Measurements from ENCODE around the gene TNFRSF19.
A peak's percentile ranks its signal among the peaks of the same experiment; 100 is the strongest.

Gene TNFRSF19

GRCh38 chr13:23686948-23687347, 116.7 kb downstream of the TNFRSF19 start:
- ATAC-seq (no peak), DNase-seq (no peak)

- no peak for DNase-seq
- no peak for ATAC-seq
Measured at GRCh38 chr13:23687614-23688013, 117.4 kb downstream of the TNFRSF19 start.

- ATAC-seq (no peak), DNase-seq (no peak)
Measured at GRCh38 chr13:23688336-23688735, 118.1 kb downstream of the TNFRSF19 start.

GRCh38 chr13:23690668-23691067, 120.5 kb downstream of the TNFRSF19 start:
- ATAC-seq: no peak
- no peak for DNase-seq

GRCh38 chr13:23692816-23693215, 122.6 kb downstream of the TNFRSF19 start:
- no peak for ATAC-seq

GRCh38 chr13:23695196-23695595, 125.0 kb downstream of the TNFRSF19 start:
- DNase-seq (no peak), ATAC-seq (no peak)

More at GRCh38 chr13:23692816-23693215, 122.6 kb downstream of the TNFRSF19 start:
- no peak for DNase-seq

GRCh38 chr13:23695711-23696464, 125.7 kb downstream of the TNFRSF19 start:
- DNase-seq: peak; percentile 59

GRCh38 chr13:23696610-23697009, 126.4 kb downstream of the TNFRSF19 start:
- ATAC-seq (no peak), DNase-seq (no peak)

More at GRCh38 chr13:23695711-23696464, 125.7 kb downstream of the TNFRSF19 start:
- ATAC-seq: peak; percentile 87

- DNase-seq (no peak), ATAC-seq (no peak)
Measured at GRCh38 chr13:23697772-23698313, 127.6 kb downstream of the TNFRSF19 start.

- DNase-seq: no peak
Measured at GRCh38 chr13:23699271-23699670, 129.1 kb downstream of the TNFRSF19 start.

GRCh38 chr13:23701186-23701585, 131.0 kb downstream of the TNFRSF19 start:
- no peak for DNase-seq
- no peak for ATAC-seq

More at GRCh38 chr13:23699271-23699670, 129.1 kb downstream of the TNFRSF19 start:
- no peak for ATAC-seq

- no peak for DNase-seq
Measured at GRCh38 chr13:23701636-23702035, 131.4 kb downstream of the TNFRSF19 start.

GRCh38 chr13:23703246-23703860, 133.1 kb downstream of the TNFRSF19 start:
- no peak for ATAC-seq
- no peak for DNase-seq

More at GRCh38 chr13:23701636-23702035, 131.4 kb downstream of the TNFRSF19 start:
- ATAC-seq: no peak

GRCh38 chr13:23705583-23705982, 135.4 kb downstream of the TNFRSF19 start:
- DNase-seq (no peak), ATAC-seq (no peak)

- ATAC-seq (no peak), DNase-seq (no peak)
Measured at GRCh38 chr13:23707674-23708073, 137.5 kb downstream of the TNFRSF19 start.

- no peak for DNase-seq
- no peak for ATAC-seq
Measured at GRCh38 chr13:23709536-23709935, 139.3 kb downstream of the TNFRSF19 start.

GRCh38 chr13:23710366-23710765, 140.2 kb downstream of the TNFRSF19 start:
- ATAC-seq: no peak
- DNase-seq: no peak

- no peak for ATAC-seq
Measured at GRCh38 chr13:23711355-23711754, 141.1 kb downstream of the TNFRSF19 start.

GRCh38 chr13:23714672-23715071, 144.5 kb downstream of the TNFRSF19 start:
- ATAC-seq (no peak), DNase-seq (no peak)

More at GRCh38 chr13:23711355-23711754, 141.1 kb downstream of the TNFRSF19 start:
- DNase-seq: no peak

GRCh38 chr13:23715092-23715761, 145.0 kb downstream of the TNFRSF19 start:
- ATAC-seq (no peak), DNase-seq (no peak)

- ATAC-seq (peak; percentile 46), DNase-seq (peak; percentile 26)
Measured at GRCh38 chr13:23715762-23716235, 145.6 kb downstream of the TNFRSF19 start.

GRCh38 chr13:23716401-23716800, 146.2 kb downstream of the TNFRSF19 start:
- DNase-seq (no peak), ATAC-seq (no peak)
